Cardiac fibroblast (primary cell): ENCODE data around the gene FAM217B.

Experiments
- DNase-seq, 2 donors: peaks; one replicate each; pipeline versions ENCODE4 v3.0.0 to v3.0.0-alpha.2; 2010; ENCODE audit warnings: low read depth in 2 of 2
- H3K4me3 ChIP-seq, 2 donors: replicated peaks in 1 of 2; 1 replicate in 1 of 2; 2 replicates in 1 of 2; pipeline ENCODE4 v1.5.1; 2011; ENCODE audit warnings: low read depth in 2 of 2, low read length in 2 of 2, mild to moderate bottlenecking in 2 of 2, moderate library complexity in 1 of 2
- TF ChIP-seq, protein P1 (sequence below): IDR thresholded peaks from one replicate; pipeline ENCODE4 v1.5.1; 2011; ENCODE audit warnings: low read depth, mild to moderate bottlenecking, low read length, inconsistent platforms

FAM217B gene

DNA sequence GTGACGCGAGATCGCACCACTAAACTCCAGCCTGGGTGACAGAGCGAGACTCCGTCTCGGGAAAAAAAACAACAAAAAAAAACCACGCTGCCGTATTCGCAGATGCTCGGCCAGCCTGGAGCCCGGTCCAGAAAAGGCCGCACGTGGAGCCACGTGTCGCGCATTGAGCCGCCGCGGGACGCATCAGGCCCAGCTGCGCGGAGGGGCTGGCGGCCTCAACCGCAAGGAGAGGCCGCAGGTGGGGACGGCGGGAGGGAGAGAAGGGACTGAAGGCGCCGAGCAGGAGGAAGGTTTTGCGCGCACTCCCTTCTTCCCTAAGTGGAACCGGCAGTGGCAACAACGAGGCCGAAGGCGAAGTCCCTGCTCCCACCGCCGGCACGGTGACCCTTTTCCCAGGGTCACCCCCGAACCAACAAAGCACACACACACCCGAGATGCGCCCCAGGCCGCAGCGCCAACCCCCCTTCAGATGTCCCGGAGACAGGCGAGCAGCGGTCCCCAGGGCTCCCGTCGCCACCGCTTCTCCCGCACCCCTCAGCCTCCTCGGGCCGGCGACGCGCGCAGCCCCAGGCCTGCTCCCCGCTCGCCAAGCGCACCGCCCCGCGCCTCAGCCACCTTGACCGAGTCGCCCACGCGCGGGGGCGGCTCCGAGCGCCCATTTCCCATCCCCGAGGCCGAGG is 7.4 kb upstream of the FAM217B start:
- H3K4me3 ChIP-seq, result no peak overlapping the region
- TF ChIP-seq, protein P1, sequence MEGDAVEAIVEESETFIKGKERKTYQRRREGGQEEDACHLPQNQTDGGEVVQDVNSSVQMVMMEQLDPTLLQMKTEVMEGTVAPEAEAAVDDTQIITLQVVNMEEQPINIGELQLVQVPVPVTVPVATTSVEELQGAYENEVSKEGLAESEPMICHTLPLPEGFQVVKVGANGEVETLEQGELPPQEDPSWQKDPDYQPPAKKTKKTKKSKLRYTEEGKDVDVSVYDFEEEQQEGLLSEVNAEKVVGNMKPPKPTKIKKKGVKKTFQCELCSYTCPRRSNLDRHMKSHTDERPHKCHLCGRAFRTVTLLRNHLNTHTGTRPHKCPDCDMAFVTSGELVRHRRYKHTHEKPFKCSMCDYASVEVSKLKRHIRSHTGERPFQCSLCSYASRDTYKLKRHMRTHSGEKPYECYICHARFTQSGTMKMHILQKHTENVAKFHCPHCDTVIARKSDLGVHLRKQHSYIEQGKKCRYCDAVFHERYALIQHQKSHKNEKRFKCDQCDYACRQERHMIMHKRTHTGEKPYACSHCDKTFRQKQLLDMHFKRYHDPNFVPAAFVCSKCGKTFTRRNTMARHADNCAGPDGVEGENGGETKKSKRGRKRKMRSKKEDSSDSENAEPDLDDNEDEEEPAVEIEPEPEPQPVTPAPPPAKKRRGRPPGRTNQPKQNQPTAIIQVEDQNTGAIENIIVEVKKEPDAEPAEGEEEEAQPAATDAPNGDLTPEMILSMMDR, result no peak
- DNase-seq, result no peak

DNA sequence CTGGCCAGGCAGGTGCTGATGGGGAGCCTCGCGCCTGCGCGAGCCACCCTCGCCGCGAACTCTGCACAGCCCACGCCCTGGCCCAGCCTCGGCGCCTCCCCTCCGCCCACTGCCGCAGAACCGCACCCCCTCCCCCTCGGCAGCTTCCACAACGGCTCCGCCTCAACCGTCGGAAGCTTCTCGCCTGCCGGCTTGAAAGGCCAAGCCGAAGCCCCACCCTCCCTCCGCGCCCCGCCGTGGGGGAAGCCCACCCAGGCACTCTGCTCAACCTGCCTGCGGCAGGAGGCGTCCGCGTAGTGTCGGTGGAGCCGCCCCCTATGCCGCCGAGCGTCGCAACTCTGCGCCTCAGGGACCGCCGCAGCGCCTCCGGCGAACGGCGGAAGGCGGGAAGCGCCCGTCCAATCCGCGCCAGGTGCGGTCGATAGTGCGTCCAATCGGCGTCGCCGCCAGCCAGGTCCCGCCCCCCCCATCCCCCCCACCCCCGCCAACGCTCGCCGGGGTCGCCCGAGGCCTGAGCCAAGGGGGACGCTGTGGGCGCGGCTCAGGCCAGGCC is 6.8 kb upstream of the FAM217B start, which contains the start of gene SYCP2:
TSS of gene SYCP2 (minus strand) at position 342 of the 553 bp plus-strand sequence. CDS start 11,224 bp downstream, outside the sequence.
- DNase-seq, result peak; percentile 32 to 44
- peak within 1 kb of the TSS; percentile 69 to 76 for H3K4me3 ChIP-seq
- TF ChIP-seq, protein P1, result no peak

DNA sequence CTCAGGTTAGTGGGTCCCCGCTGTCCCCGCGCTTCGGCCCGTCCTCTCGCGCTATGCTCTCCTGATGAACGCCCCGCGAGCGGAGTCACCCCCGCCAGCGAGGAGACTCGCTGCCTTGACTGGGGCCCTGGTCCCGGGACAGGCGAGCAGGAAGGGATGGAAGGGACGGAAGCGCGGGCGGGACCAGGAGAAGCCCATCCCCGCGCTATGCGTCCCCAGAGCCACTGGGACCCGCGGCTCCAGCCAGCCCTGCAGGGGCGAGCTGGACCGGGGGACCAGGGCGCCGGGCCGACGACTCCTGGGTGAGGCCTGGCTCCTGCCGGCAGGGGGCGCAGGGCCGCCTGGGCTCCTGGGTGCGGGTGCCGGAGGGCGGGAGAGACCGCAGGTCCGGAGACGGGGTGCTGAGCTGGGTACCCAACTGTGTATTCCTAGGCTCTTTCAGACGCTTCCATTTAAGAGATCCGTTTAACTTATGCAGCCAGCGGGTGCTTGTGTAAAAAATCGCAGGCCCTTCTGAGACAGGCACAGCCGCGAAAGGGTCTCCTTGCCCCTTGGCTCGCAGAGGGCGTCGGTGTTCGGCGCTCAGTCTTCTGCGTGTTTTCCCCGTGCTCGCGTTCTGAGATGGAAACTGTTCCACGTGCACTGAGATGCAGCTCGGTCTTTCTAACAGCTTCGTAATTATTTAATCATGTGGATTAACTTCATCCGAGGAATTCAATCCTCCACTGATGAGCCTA is 6.2 kb upstream of the FAM217B start:
- TF ChIP-seq, protein P1, result peak; percentile 60
- peak; percentile 68 to 70 for DNase-seq
- H3K4me3 ChIP-seq, result peak overlapping the region; percentile 69 to 76

DNA sequence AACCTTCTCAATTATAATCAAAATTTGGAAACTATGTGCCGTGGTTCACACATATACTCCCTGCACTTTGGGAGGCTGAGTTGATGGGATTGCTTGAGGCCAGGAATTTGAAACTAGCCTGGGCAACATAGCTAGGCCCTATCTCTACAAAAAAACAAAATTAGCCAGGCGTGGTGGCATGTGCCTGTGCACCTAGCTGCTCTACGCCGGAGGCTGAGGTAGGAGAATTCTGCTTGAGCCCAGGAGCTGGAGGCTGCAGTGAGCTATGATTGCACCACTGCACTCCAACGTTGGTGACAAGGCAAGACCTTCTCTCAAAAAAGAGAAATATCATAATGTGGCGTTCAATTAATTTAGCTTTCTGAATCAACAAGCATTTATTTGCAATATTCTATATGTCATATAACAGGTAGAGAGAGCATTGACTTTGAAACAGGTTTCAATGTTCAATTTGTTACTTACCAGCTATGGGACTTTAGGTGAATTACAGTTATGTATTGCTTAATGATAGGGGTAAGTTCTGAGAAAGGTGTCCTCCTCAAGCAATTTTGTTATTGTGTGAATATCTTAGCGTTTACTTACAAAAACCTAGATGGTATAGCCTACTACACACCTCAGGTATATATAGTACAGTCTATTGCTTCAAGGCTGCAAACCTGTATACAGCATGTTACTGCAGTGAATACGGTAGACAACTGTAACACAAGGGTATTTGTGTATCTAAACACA is 4.6 kb upstream of the FAM217B start:
- TF ChIP-seq, protein P1, result no peak
- no peak overlapping the region for H3K4me3 ChIP-seq
- DNase-seq, result no peak

DNA sequence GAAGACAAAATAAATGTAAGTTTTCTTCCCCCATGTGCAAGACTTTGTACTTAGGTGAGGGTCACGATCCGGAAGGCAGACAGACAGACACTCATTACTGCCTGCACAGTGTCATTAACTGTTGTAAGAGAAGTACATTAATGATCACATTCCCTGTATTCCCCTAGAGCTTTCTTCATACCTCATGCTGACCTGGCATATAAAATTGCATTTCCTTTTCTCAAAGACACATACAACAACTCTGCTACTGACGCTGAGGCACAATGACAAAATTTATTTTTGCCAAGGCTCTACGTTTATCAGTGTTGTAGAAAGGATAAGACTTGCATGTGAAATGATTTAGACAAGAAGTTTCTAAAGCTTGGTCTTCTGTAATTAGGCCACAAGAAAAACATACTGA is 3.8 kb upstream of the FAM217B start:
- DNase-seq, result no peak
- no peak overlapping the region for H3K4me3 ChIP-seq
- TF ChIP-seq, protein P1, result no peak

DNA sequence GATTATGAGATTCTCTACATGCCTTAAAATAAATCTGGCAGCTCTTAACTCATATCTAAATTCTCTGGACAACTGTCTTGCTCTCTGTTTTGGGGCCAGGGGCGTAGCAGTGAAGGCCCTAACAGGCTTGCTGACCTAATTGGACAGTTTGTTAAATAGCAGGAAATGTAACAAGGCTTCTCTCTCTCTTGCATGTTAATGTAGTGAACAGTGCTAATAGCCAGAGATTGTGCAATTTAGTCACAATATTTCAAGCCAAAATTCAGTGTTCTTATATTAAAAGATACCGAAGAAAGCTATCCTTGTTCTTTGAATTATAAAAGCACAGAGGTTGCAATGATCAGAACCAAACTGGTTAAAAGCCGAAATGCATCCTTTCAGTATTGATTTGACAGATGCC is 3.0 kb upstream of the FAM217B start:
- H3K4me3 ChIP-seq, result no peak overlapping the region
- DNase-seq, result peak in 1 of 2 donors; percentile 27
- TF ChIP-seq, protein P1, result no peak
